ENCODE results near the gene CACNA2D3.

The CACNA2D3 gene

GRCh38 chr3:55009372-55009771 lies 887.0 kb downstream of the CACNA2D3 start:
- in situ Hi-C loops (cut with HindIII; ENCODE audit: low sequenced_read_pairs): no loop called here

GRCh38 chr3:55012091-55012490 lies 889.7 kb downstream of the CACNA2D3 start:
- in situ Hi-C loops (cut with HindIII; ENCODE audit: low sequenced_read_pairs): no loop called here

GRCh38 chr3:55013145-55013925 lies 891.0 kb downstream of the CACNA2D3 start:
- in situ Hi-C loops (cut with HindIII; ENCODE audit: low sequenced_read_pairs): no loop called here

- in situ Hi-C loops (cut with HindIII; ENCODE audit: low sequenced_read_pairs): no loop called here
Observed at GRCh38 chr3:55014081-55014480, 891.7 kb downstream of the CACNA2D3 start.

DNA sequence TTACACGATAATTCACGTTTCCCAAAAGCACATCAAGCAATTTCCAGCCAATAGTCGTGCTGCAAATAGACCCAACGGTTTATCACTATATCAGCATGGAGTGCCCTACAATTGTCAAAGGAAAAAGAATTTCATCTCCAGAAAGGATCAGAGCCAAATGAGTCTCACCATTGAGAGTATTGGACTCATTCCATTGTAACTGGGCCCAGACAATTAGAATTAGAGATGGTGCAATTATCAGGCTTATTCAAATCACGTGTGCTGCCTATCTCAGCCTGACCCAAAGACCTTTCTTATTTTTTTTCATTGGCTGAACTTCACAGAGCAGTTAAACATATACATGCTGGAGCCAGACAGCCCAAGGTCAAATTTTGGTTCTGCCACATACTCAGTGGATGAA lies 892.6 kb downstream of the CACNA2D3 start:
- in situ Hi-C loops (cut with HindIII; ENCODE audit: low sequenced_read_pairs): no loop called here

GRCh38 chr3:55017876-55018275 lies 895.5 kb downstream of the CACNA2D3 start:
- in situ Hi-C loops (cut with HindIII; ENCODE audit: low sequenced_read_pairs): no loop called here

DNA sequence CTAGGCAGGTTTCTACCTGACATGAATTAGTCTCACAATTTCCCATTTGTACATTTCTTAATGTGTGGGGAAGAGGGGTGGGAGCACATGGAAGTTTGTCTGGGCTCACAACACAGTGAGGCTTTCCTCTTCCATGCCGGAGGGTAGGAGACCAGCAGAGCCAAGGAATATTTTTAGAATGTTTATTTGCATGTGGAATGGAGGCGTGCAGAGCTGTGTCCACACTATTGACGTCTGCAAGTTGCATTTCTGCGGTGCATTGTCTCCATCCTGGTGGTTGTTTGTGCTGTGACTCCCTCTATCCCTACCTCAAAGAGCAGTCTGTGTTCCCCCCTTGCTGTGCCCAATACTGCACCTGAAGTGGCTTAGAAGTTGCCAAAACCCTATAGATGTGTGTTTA lies 908.6 kb downstream of the CACNA2D3 start:
- in situ Hi-C loops (cut with HindIII; ENCODE audit: low sequenced_read_pairs): no loop called here

- in situ Hi-C loops (cut with HindIII; ENCODE audit: low sequenced_read_pairs): no loop called here
Observed at GRCh38 chr3:55036883-55037577, 914.7 kb downstream of the CACNA2D3 start.

GRCh38 chr3:55042591-55042990 lies 920.2 kb downstream of the CACNA2D3 start:
- in situ Hi-C loops (cut with HindIII; ENCODE audit: low sequenced_read_pairs): no loop called here

DNA sequence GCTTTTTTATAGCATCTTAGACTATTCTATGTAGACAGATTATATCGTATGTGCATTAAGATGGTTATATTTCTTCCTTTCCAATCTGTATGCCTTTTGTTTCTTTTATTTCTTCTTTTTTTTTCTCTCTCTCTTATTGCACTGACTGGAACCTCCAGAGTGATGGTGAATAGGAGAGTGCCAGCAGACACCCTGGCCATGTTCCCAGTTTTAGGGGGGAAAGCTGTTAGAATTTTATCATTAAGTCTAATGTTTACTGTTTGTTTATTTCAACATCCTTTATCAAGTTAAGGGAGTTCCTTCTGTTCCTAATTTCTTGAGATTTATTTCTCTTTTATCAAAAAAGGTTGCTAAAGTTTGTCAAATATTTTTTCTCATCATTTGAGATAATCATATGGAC lies 922.1 kb downstream of the CACNA2D3 start:
- in situ Hi-C loops (cut with HindIII; ENCODE audit: low sequenced_read_pairs): no loop called here

DNA sequence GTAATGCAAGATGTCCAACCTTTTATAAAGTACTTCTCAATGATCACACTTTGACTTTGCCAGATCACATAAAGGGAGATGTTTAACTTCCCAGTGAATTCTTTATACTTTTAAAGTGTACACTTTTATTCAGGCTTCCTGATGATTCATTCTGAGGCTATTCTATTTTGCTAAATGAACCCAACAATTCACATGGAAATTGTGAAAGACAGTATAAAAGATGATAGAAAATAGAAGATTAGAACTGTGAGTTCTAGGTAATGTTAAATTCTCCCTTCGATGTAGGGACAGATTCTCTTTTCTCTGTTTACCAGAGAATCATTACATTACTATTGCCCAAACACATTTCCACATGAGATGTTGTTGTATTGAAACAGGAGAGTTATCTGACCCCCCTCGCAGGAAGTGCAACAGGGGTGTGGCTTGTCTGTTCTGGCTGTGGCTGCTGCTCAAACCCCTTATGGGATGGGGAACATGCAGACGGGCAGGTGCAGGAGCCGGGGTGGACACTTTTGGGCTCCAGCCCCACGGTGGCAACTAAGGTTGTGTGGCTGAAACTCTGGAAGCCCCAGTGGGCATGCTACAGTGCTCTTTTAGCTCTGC lies 936.8 kb downstream of the CACNA2D3 start:
- in situ Hi-C loops (cut with HindIII; ENCODE audit: low sequenced_read_pairs): no loop called here

- in situ Hi-C loops (cut with HindIII; ENCODE audit: low sequenced_read_pairs): no loop called here
Observed at GRCh38 chr3:55060896-55061719, 938.8 kb downstream of the CACNA2D3 start.

DNA sequence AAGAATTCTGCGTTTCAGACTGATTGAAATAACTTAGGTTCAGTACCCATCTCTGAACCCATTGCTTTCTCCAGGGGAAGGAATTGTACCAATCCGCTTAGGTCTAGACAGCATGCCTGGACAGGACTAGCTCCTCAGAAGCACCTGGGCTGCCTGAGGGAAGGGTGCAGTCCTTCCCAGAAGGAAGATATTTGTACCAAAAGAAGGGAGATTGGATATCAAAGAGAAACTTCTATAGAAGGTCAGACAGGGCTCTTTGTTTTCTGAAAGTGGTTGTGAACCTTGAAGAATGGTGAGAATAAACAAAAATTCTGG lies 939.3 kb downstream of the CACNA2D3 start:
- in situ Hi-C loops (cut with HindIII; ENCODE audit: low sequenced_read_pairs): no loop called here

DNA sequence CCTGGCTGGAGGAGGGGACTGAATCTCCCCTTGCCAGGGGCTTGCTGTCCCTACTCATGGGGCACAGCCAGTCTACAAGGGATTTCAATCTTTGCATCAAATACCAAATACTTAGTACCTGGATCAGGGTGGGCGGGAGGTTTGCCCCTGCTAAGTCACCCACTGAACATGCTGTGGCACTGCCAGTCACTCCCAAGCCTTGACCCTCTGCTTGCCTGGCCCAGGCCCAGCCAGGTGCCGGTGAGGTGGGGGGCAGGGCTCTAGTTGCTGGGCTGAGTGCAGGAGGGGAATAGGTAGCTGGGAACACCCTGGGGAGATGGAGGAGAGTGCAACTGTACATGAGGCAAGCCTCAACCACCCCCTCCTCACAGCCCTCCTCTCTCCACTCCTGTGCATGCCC lies 941.8 kb downstream of the CACNA2D3 start:
- in situ Hi-C loops (cut with HindIII; ENCODE audit: low sequenced_read_pairs): no loop called here

GRCh38 chr3:55065331-55065730 lies 943.0 kb downstream of the CACNA2D3 start:
- in situ Hi-C loops (cut with HindIII; ENCODE audit: low sequenced_read_pairs): no loop called here

DNA sequence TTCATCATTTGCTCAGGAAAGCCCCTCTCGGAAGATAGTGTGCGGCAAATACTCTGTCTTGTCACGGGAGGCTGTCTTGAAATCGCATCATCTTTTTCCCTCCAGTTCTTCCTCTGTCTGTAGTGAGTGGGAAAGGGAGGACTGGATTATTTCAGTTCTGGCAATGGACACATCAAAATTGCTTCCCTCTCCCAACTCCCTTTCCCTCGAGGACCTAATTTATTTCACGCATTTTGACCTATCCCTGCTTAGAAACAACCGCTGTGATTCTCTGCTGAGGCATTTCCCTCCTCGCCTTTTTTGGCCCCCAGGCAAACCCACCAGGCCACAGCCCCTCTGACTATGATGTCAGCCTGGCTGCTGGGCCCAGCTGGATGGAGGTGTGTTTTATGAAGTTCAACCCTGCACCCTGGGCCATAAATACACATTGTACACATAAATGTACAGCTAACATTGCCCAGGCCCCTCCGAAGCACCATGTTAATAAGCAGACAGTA lies 944.2 kb downstream of the CACNA2D3 start:
- in situ Hi-C loops (cut with HindIII; ENCODE audit: low sequenced_read_pairs): no loop called here

DNA sequence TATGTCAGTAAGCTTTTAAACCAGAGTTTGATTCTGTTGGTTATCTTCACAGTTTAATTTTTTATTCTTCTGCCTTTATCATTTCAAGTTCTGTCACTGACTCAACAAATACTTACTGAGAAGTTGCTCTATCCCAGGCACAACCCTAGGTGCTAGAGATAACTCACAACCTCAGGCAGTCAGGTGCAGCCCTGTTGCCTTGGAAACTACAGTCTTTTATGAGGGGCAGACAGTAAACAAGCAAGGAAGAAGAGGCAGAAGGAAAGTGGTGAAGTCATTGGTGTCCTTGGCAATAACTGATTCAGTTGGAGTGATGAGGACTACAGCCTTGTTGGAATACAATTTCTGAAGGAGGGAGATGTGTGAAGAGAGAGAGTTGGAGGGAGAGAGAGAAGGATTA lies 947.6 kb downstream of the CACNA2D3 start:
- in situ Hi-C loops (cut with HindIII; ENCODE audit: low sequenced_read_pairs): no loop called here

- in situ Hi-C loops (cut with HindIII; ENCODE audit: low sequenced_read_pairs): no loop called here
Observed at GRCh38 chr3:55074796-55075195, 952.4 kb downstream of the CACNA2D3 start.

GRCh38 chr3:55075846-55076245 lies 953.5 kb downstream of the CACNA2D3 start:
- in situ Hi-C loops (cut with HindIII; ENCODE audit: low sequenced_read_pairs): no loop called here

GRCh38 chr3:55077726-55078125 lies 955.4 kb downstream of the CACNA2D3 start:
- in situ Hi-C loops (cut with HindIII; ENCODE audit: low sequenced_read_pairs): no loop called here

GRCh38 chr3:55078876-55079275 lies 956.5 kb downstream of the CACNA2D3 start:
- in situ Hi-C loops (cut with HindIII; ENCODE audit: low sequenced_read_pairs): no loop called here

Data from endothelial cell of hepatic sinusoid (primary cell).